ENCODE measurements around the gene ITPKB.

- TF ChIP-seq POLR2A (IDR thresholded peaks at IDR 0.05) (no peak), CTCF (IDR thresholded peaks at IDR 0.05) (peak; percentile 51 to 85 (median 61))
Measured at GRCh38 chr1:226608699-226609505, 130.2 kb downstream of the ITPKB start.
